ENCODE data around the gene CGB8. TPM values are rescaled to one million over a fixed set of nuclear protein-coding genes. Genes with fewer than 3 reads are reported as not detected.
"Not testable (repeated sequence)": the region's sequence is repeated elsewhere in the genome, so short reads cannot be mapped to it uniquely, and the experiment has no call there.

Gene CGB8
- 0.46 TPM in 1 of 2 replicates, not detected in the other for total RNA-seq (2021; fragmentation: NEBNext Ultra II Directional; extraction: Animal tissue kit (Norgen Biotek cat#: 25700))
- polyA plus RNA-seq (2011; rRNA removed) = 0.09 and 0.22 TPM in 2 replicates
- not detected for polyA plus RNA-seq (2011; cell fraction: cytosol; rRNA removed)
- polyA plus RNA-seq (2011; cell fraction: nucleus; rRNA removed) = not detected
- polyA plus RNA-seq (2012, experiment 1 of 2) = not detected in 4 replicates
- polyA plus RNA-seq (2012, experiment 2 of 2) = not detected
- polyA plus RNA-seq (2013, experiment 1 of 2) = not detected
- not detected for polyA plus RNA-seq (2013, experiment 2 of 2)
- not detected in 2 replicates for polyA minus RNA-seq (2011; rRNA and poly(A)+ RNA removed)
- not detected for polyA minus RNA-seq (2011; cell fraction: cytosol; rRNA and poly(A)+ RNA removed)
- polyA minus RNA-seq (2011; cell fraction: nucleus; rRNA and poly(A)+ RNA removed) = not detected
- long read RNA-seq, experiment 1 = 0 reads
- long read RNA-seq, experiment 2 = 0 reads

DNA sequence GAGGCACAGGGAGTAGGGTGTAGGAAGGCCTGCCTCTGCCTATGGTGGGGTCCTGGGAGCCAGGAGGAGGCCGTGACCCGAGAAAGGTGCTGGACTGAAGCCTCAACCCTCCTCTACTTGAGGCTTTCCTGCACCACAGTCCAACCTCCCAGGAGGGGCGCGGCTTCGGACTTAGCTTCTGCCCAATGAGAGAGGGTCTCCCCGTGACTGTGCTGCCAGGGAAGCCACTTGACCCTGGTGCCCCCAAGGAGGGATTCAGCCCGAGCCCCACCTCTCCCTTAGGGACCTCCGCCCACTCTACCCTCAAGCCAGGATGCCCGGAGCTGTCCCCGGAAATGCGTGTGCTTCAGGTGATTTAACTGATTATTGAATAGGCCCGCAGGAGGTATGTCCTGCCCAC lies at the start of gene CGB8:
CGB8 (minus strand) TSS at position 101 of the 400 bp plus-strand sequence. CDS start 372 bp downstream, outside the sequence.
- H4K8ac ChIP-seq (ENCODE audit: extremely low read depth, insufficient read depth, low read length); FAIRE-seq; H2BK12ac ChIP-seq (ENCODE audit: low read depth, low read length); H2BK5ac ChIP-seq (ENCODE audit: low read depth, low read length); H3K27ac ChIP-seq (ENCODE audit: low read depth, low read length); H3K4ac ChIP-seq (replicated peaks; ENCODE audit: insufficient read length, low read depth, low read length); H3K36me3 ChIP-seq (ENCODE audit: control insufficient read depth in 2 of 4, insufficient read depth in 4 of 4, low read length in 3 of 4); H3K4me2 ChIP-seq (ENCODE audit: insufficient read depth in 1 of 2, low read depth in 2 of 2, low read length in 2 of 2); H3K9ac ChIP-seq (replicated peaks in 1 of 4; ENCODE audit: extremely low read depth in 1 of 4, low read depth in 3 of 4, low read length in 3 of 4); H3K18ac ChIP-seq (ENCODE audit: extremely low read depth, low read length); H3K23ac ChIP-seq (ENCODE audit: insufficient read length); H2AFZ ChIP-seq (ENCODE audit: low read length); H3K9me3 ChIP-seq (ENCODE audit: insufficient read depth in 2 of 2, low read depth in 1 of 2, low read length in 1 of 2); H4K91ac ChIP-seq (replicated peaks; ENCODE audit: insufficient read length, low read length); H3K79me2 ChIP-seq (ENCODE audit: control insufficient read depth in 1 of 2, insufficient read depth in 2 of 2, low read length in 2 of 2); H3K4me1 ChIP-seq (replicated peaks in 1 of 4; ENCODE audit: control insufficient read depth in 3 of 4, insufficient read depth in 4 of 4, low read length in 3 of 4); POLR2A ChIA-PET (ENCODE audit: partially characterized antibody); H3K56ac ChIP-seq (replicated peaks; ENCODE audit: insufficient read length, low read depth, low read length); H3K14ac ChIP-seq (ENCODE audit: insufficient read length); H2BK120ac ChIP-seq (replicated peaks; ENCODE audit: low read depth, low read length); H2BK15ac ChIP-seq (ENCODE audit: low read length); DNase-seq (ENCODE audit: low read depth in 1 of 2, low spot score in 2 of 2); H4K20me1 ChIP-seq (replicated peaks in 1 of 2; ENCODE audit: control insufficient read depth in 1 of 2, insufficient read depth in 2 of 2, low read length in 2 of 2); H3K27me3 ChIP-seq (replicated peaks in 1 of 4; ENCODE audit: control insufficient read depth in 3 of 4, extremely low read depth in 1 of 4, insufficient read depth in 3 of 4, low read length in 3 of 4); H2AK5ac ChIP-seq (ENCODE audit: low read depth, low read length); H3K79me1 ChIP-seq (ENCODE audit: low read depth, low read length); H4K5ac ChIP-seq (ENCODE audit: insufficient read length, low read depth, low read length); H2BK20ac ChIP-seq (ENCODE audit: low read length); H3K23me2 ChIP-seq (ENCODE audit: low read depth, low read length); H3K4me3 ChIP-seq (ENCODE audit: extremely low read depth in 1 of 4, insufficient read depth in 2 of 4, low read depth in 3 of 4, low read length in 4 of 4): not testable (repeated sequence)
- CTCF ChIA-PET (ENCODE audit: partially characterized antibody) = interaction anchor here (1.2 kb wide), 1 partner anchor 49 kb away, joined by 3 read pairs; no protein-coding TSS in a partner anchor
- 81% methylated on average over 12 of the region's 12 CpGs; no CpG with 5 or more reads in 1 of the 2 experiments for WGBS, 2 experiments (ENCODE audit: extremely low coverage in 1 of 2, insufficient coverage in 1 of 2, insufficient read length in 1 of 2, insufficient replicate concordance in 2 of 2, low coverage in 1 of 2, low lambda C conversion rate in 2 of 2, missing lambda C conversion rate in 1 of 2)

Measured in H1 (cell line).